Keratinocyte (primary cell): Measurements from ENCODE around the gene LMO3.

Source experiments
- EZH2 ChIP-seq: IDR thresholded peaks from one replicate; pipeline ENCODE4 v1.6.1; 2012; ENCODE audit warnings: inconsistent platforms, mild to moderate bottlenecking, low read length, moderate library complexity
- TF ChIP-seq, protein P1 (sequence below), 3 experiments: IDR thresholded peaks in 1 of 3; conservative IDR thresholded peaks in 1 of 3; optimal IDR thresholded peaks in 1 of 3; 2 replicates in 2 of 3; 3 replicates in 1 of 3; pipeline versions ENCODE3 to v1.5.1; 2011; ENCODE audit warnings: low read length in 3 of 3, mild to moderate bottlenecking in 3 of 3, moderate library complexity in 2 of 3, control low read depth in 1 of 3, inconsistent platforms in 1 of 3; ENCODE audit not compliant: insufficient read depth in 2 of 3; ENCODE audit errors: extremely low read depth in 1 of 3

DNA sequence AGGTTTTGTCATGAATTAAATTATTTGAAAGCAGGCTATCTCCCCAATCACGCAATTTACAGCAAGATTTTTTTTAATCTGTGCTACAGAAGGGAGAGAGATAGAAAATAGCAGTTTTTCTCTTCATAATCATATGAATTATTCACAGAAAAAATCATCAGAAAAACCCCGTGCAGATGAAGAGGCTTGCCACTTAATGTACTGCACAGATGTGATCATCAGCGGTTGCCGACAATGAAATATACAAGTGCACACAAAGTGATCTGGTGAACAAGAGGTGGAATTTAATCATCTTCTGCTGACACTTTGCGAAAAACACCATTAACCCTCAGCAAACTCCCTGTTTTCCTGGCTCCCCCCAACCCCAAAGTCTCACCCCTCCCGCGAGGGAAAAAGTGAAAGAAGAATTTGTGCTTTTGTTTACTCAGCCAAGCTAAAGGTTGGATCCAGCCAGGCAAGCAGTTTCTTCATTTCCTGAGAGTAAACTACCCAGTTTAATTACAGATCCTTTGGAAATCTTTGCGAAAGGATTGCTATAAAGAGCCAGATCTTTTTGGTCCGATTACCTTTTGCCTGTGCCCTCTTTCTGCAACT is 3.1 kb upstream of the LMO3 start:
- TF ChIP-seq, protein P1, sequence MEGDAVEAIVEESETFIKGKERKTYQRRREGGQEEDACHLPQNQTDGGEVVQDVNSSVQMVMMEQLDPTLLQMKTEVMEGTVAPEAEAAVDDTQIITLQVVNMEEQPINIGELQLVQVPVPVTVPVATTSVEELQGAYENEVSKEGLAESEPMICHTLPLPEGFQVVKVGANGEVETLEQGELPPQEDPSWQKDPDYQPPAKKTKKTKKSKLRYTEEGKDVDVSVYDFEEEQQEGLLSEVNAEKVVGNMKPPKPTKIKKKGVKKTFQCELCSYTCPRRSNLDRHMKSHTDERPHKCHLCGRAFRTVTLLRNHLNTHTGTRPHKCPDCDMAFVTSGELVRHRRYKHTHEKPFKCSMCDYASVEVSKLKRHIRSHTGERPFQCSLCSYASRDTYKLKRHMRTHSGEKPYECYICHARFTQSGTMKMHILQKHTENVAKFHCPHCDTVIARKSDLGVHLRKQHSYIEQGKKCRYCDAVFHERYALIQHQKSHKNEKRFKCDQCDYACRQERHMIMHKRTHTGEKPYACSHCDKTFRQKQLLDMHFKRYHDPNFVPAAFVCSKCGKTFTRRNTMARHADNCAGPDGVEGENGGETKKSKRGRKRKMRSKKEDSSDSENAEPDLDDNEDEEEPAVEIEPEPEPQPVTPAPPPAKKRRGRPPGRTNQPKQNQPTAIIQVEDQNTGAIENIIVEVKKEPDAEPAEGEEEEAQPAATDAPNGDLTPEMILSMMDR (optimal IDR thresholded peaks at IDR 0.05 in 1 of 3, IDR thresholded peaks at IDR 0.05 in 1 of 3, conservative IDR thresholded peaks at IDR 0.05 in 1 of 3; ENCODE audit: extremely low read depth in 1 of 3, insufficient read depth in 2 of 3, low read length in 3 of 3), result no peak
- TF ChIP-seq EZH2, result no peak
